Measurements from ENCODE around the gene JUNB. TPM values are rescaled to one million over a fixed set of nuclear protein-coding genes. Genes with fewer than 3 reads are reported as not detected.
A peak's percentile ranks its signal among the peaks of the same experiment; 100 is the strongest.

The JUNB gene
- total and polyA plus RNA-seq, 2 of the 13 experiments (the other 11 are each of a cell fraction or from before 2014, with no cell fraction given): 7.7 to 8.2 TPM

DNA sequence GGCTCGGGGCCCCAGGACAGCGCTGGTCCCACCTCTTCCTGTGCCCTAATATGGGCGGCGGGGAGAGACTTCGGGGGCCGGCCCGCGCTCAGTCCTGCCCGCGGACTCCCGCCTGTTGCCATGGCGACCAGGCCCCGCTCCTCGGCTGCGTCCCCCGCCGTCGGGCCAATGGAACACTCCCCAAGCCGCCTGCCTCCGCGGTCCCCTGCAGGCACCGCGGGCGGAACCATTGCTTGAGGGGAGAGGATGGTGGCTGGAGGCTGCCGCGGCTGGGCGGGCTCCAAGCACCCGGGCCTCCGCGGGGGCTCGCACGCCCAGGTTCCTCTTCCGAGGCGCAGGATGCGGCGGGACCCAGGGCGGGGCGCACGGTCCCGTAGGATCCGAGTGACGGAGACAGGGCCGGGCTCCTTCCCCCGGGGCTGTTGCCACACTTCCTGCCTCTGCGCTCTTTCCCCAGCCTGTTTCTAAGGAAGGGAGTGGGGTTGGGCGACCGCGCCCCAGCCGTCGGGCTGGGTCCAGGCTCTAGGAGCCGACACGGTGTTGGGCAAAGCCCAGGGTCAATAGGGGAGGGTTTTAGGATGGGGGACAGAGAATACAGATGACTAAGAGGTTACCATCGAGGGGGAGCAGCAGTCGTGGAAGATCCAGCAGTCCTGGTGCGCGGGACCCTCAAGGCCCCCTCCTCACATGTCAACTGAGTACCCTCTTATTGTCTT lies 1.2 kb upstream of the JUNB start (continued):
- TF ChIP-seq KAT2B (IDR thresholded peaks at IDR 0.05; ENCODE audit: borderline replicate concordance, low read depth, low read length): no peak
- TF ChIP-seq MIXL1 (CRISPR knock-in tag; IDR thresholded peaks at IDR 0.05): no peak
- no peak; the same call in none of the 2 replicates for TF ChIP-seq ZBTB7B (CRISPR knock-in tag; IDR thresholded peaks at IDR 0.05)
- peak; percentile 62; the same call in 1 of the 2 replicates for TF ChIP-seq TGIF2 (CRISPR knock-in tag; IDR thresholded peaks at IDR 0.05)
- TF ChIP-seq SPEN (CRISPR knock-in tag; IDR thresholded peaks at IDR 0.05; ENCODE audit: low read depth): no peak
- TF ChIP-seq NCOA2 (CRISPR knock-in tag; IDR thresholded peaks at IDR 0.05): no peak
- peak; percentile 47; the same call in 1 of the 2 replicates for TF ChIP-seq ZNF441 (CRISPR knock-in tag; IDR thresholded peaks at IDR 0.05; ENCODE audit: borderline replicate concordance)
- TF ChIP-seq, protein P1, sequence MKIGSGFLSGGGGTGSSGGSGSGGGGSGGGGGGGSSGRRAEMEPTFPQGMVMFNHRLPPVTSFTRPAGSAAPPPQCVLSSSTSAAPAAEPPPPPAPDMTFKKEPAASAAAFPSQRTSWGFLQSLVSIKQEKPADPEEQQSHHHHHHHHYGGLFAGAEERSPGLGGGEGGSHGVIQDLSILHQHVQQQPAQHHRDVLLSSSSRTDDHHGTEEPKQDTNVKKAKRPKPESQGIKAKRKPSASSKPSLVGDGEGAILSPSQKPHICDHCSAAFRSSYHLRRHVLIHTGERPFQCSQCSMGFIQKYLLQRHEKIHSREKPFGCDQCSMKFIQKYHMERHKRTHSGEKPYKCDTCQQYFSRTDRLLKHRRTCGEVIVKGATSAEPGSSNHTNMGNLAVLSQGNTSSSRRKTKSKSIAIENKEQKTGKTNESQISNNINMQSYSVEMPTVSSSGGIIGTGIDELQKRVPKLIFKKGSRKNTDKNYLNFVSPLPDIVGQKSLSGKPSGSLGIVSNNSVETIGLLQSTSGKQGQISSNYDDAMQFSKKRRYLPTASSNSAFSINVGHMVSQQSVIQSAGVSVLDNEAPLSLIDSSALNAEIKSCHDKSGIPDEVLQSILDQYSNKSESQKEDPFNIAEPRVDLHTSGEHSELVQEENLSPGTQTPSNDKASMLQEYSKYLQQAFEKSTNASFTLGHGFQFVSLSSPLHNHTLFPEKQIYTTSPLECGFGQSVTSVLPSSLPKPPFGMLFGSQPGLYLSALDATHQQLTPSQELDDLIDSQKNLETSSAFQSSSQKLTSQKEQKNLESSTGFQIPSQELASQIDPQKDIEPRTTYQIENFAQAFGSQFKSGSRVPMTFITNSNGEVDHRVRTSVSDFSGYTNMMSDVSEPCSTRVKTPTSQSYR (CRISPR knock-in tag; IDR thresholded peaks at IDR 0.05; ENCODE audit: borderline replicate concordance): no peak; the same call in 1 of the 2 replicates
- TF ChIP-seq ZNF230 (CRISPR knock-in tag; IDR thresholded peaks at IDR 0.05): no peak
- no peak; the same call in 1 of the 2 replicates for TF ChIP-seq ZNF776 (CRISPR knock-in tag; IDR thresholded peaks at IDR 0.05)
- peak; percentile 33; the same call in 1 of the 2 replicates for TF ChIP-seq PHF8 (CRISPR knock-in tag; IDR thresholded peaks at IDR 0.05)
- TF ChIP-seq ZNF816 (CRISPR knock-in tag; IDR thresholded peaks at IDR 0.05; ENCODE audit: borderline replicate concordance): no peak
- TF ChIP-seq, protein P2, sequence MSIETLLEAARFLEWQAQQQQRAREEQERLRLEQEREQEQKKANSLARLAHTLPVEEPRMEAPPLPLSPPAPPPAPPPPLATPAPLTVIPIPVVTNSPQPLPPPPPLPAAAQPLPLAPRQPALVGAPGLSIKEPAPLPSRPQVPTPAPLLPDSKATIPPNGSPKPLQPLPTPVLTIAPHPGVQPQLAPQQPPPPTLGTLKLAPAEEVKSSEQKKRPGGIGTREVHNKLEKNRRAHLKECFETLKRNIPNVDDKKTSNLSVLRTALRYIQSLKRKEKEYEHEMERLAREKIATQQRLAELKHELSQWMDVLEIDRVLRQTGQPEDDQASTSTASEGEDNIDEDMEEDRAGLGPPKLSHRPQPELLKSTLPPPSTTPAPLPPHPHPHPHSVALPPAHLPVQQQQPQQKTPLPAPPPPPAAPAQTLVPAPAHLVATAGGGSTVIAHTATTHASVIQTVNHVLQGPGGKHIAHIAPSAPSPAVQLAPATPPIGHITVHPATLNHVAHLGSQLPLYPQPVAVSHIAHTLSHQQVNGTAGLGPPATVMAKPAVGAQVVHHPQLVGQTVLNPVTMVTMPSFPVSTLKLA (IDR thresholded peaks at IDR 0.05): no peak
- TF ChIP-seq ZFX (CRISPR knock-in tag; IDR thresholded peaks at IDR 0.05; ENCODE audit: low read depth): peak; percentile 29
- TF ChIP-seq, protein P3, sequence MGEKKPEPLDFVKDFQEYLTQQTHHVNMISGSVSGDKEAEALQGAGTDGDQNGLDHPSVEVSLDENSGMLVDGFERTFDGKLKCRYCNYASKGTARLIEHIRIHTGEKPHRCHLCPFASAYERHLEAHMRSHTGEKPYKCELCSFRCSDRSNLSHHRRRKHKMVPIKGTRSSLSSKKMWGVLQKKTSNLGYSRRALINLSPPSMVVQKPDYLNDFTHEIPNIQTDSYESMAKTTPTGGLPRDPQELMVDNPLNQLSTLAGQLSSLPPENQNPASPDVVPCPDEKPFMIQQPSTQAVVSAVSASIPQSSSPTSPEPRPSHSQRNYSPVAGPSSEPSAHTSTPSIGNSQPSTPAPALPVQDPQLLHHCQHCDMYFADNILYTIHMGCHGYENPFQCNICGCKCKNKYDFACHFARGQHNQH (CRISPR knock-in tag; IDR thresholded peaks at IDR 0.05): 0 out of 2 replicates have a peak, but pooled peaks have one; percentile 14
- TF ChIP-seq CHCHD3 (CRISPR knock-in tag; IDR thresholded peaks at IDR 0.05): 0 out of 2 replicates have a peak, but pooled peaks have one; percentile 25
- no peak for TF ChIP-seq HES4 (CRISPR knock-in tag; IDR thresholded peaks at IDR 0.05; ENCODE audit: borderline replicate concordance)
- TF ChIP-seq, protein P4, sequence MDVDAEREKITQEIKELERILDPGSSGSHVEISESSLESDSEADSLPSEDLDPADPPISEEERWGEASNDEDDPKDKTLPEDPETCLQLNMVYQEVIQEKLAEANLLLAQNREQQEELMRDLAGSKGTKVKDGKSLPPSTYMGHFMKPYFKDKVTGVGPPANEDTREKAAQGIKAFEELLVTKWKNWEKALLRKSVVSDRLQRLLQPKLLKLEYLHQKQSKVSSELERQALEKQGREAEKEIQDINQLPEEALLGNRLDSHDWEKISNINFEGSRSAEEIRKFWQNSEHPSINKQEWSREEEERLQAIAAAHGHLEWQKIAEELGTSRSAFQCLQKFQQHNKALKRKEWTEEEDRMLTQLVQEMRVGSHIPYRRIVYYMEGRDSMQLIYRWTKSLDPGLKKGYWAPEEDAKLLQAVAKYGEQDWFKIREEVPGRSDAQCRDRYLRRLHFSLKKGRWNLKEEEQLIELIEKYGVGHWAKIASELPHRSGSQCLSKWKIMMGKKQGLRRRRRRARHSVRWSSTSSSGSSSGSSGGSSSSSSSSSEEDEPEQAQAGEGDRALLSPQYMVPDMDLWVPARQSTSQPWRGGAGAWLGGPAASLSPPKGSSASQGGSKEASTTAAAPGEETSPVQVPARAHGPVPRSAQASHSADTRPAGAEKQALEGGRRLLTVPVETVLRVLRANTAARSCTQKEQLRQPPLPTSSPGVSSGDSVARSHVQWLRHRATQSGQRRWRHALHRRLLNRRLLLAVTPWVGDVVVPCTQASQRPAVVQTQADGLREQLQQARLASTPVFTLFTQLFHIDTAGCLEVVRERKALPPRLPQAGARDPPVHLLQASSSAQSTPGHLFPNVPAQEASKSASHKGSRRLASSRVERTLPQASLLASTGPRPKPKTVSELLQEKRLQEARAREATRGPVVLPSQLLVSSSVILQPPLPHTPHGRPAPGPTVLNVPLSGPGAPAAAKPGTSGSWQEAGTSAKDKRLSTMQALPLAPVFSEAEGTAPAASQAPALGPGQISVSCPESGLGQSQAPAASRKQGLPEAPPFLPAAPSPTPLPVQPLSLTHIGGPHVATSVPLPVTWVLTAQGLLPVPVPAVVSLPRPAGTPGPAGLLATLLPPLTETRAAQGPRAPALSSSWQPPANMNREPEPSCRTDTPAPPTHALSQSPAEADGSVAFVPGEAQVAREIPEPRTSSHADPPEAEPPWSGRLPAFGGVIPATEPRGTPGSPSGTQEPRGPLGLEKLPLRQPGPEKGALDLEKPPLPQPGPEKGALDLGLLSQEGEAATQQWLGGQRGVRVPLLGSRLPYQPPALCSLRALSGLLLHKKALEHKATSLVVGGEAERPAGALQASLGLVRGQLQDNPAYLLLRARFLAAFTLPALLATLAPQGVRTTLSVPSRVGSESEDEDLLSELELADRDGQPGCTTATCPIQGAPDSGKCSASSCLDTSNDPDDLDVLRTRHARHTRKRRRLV (CRISPR knock-in tag; IDR thresholded peaks at IDR 0.05): no peak
- TF ChIP-seq KDM3A (CRISPR knock-in tag; IDR thresholded peaks at IDR 0.05; ENCODE audit: low read depth): no peak
- TF ChIP-seq TEAD3 (CRISPR knock-in tag; optimal IDR thresholded peaks at IDR 0.05; ENCODE audit: borderline replicate concordance): peak; percentile 59

Measured in HepG2 (cell line).